ENCODE data around the gene CNOT4.

Gene CNOT4

GRCh38 chr7:135536150-135536549, 26.2 kb upstream of the CNOT4 start:
- TF ChIP-seq TEAD4 (IDR thresholded peaks at IDR 0.05): no peak
- TF ChIP-seq REST (IDR thresholded peaks at IDR 0.05; ENCODE audit: low read depth): no peak
- TF ChIP-seq RAD21 (IDR thresholded peaks at IDR 0.05; ENCODE audit: low read depth): no peak
- no peak for TF ChIP-seq CREB1 (IDR thresholded peaks at IDR 0.05; ENCODE audit: low read depth)
- TF ChIP-seq ZBTB7A (IDR thresholded peaks at IDR 0.05; ENCODE audit: low read depth): no peak
- no peak for TF ChIP-seq NFIC (IDR thresholded peaks at IDR 0.05)
- no peak for TF ChIP-seq EGR1 (IDR thresholded peaks at IDR 0.05)
- TF ChIP-seq CEBPB (IDR thresholded peaks at IDR 0.05): no peak
- TF ChIP-seq FOXM1 (IDR thresholded peaks at IDR 0.05; ENCODE audit: borderline replicate concordance, low read depth): no peak
- no peak for TF ChIP-seq TCF12 (IDR thresholded peaks at IDR 0.05; ENCODE audit: low read depth)
- no peak for TF ChIP-seq TAF1 (IDR thresholded peaks at IDR 0.05; ENCODE audit: low read depth)
- TF ChIP-seq EP300 (IDR thresholded peaks at IDR 0.05; ENCODE audit: borderline replicate concordance): no peak
- TF ChIP-seq, protein P1, sequence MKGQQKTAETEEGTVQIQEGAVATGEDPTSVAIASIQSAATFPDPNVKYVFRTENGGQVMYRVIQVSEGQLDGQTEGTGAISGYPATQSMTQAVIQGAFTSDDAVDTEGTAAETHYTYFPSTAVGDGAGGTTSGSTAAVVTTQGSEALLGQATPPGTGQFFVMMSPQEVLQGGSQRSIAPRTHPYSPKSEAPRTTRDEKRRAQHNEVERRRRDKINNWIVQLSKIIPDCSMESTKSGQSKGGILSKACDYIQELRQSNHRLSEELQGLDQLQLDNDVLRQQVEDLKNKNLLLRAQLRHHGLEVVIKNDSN (IDR thresholded peaks at IDR 0.05): no peak
- TF ChIP-seq MAX (IDR thresholded peaks at IDR 0.05): no peak

- TF ChIP-seq, protein P1 (IDR thresholded peaks at IDR 0.05): peak; percentile 54; the same call in 1 of the 2 replicates
- no peak for TF ChIP-seq REST (IDR thresholded peaks at IDR 0.05; ENCODE audit: low read depth)
- no peak for TF ChIP-seq TEAD4 (IDR thresholded peaks at IDR 0.05)
- no peak for TF ChIP-seq CREB1 (IDR thresholded peaks at IDR 0.05; ENCODE audit: low read depth)
Observed at GRCh38 chr7:135527025-135527424, 17.1 kb upstream of the CNOT4 start.

GRCh38 chr7:135525426-135525825, 15.5 kb upstream of the CNOT4 start:
- TF ChIP-seq, protein P1 (IDR thresholded peaks at IDR 0.05): no peak
- TF ChIP-seq MAX (IDR thresholded peaks at IDR 0.05): no peak
- no peak for TF ChIP-seq EGR1 (IDR thresholded peaks at IDR 0.05)
- TF ChIP-seq TAF1 (IDR thresholded peaks at IDR 0.05; ENCODE audit: low read depth): no peak
- no peak for TF ChIP-seq CEBPB (IDR thresholded peaks at IDR 0.05)
- TF ChIP-seq TEAD4 (IDR thresholded peaks at IDR 0.05): no peak

GRCh38 chr7:135523146-135523545, 13.2 kb upstream of the CNOT4 start:
- TF ChIP-seq RAD21 (IDR thresholded peaks at IDR 0.05; ENCODE audit: low read depth) (no peak), TEAD4 (IDR thresholded peaks at IDR 0.05) (no peak), CREB1 (IDR thresholded peaks at IDR 0.05; ENCODE audit: low read depth) (no peak), CEBPB (IDR thresholded peaks at IDR 0.05) (no peak), TAF1 (IDR thresholded peaks at IDR 0.05; ENCODE audit: low read depth) (no peak)

GRCh38 chr7:135522509-135522908, 12.6 kb upstream of the CNOT4 start:
- TF ChIP-seq ZBTB7A (IDR thresholded peaks at IDR 0.05; ENCODE audit: low read depth): no peak
- TF ChIP-seq TAF1 (IDR thresholded peaks at IDR 0.05; ENCODE audit: low read depth): no peak
- no peak for TF ChIP-seq EGR1 (IDR thresholded peaks at IDR 0.05)
- no peak for TF ChIP-seq CREB1 (IDR thresholded peaks at IDR 0.05; ENCODE audit: low read depth)
- TF ChIP-seq, protein P1 (IDR thresholded peaks at IDR 0.05): no peak
- TF ChIP-seq FOXM1 (IDR thresholded peaks at IDR 0.05; ENCODE audit: borderline replicate concordance, low read depth): no peak
- no peak for TF ChIP-seq TCF12 (IDR thresholded peaks at IDR 0.05; ENCODE audit: low read depth)
- no peak for TF ChIP-seq YY1 (IDR thresholded peaks at IDR 0.05; ENCODE audit: low read depth)
- TF ChIP-seq EP300 (IDR thresholded peaks at IDR 0.05; ENCODE audit: borderline replicate concordance): no peak

DNA sequence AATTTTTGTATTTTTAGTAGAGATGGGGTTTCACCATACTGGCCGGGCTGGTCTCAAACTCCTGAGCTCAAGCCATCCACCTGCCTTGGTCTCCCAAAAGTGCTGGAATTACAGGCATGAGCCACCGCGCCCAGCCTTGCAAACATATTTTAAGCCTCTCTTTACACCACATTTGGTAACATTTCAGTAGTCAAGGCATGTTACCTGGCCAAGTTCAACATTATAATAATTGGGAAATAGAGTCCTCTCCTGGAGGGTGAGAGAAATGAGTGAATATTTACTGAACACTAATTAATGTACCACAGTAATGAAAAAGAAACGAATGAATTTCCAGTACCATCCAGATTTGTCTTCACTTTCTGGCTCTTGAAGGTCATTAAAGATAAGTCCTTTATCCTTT, 10.0 kb upstream of the CNOT4 start:
- TF ChIP-seq CREB1 (IDR thresholded peaks at IDR 0.05; ENCODE audit: low read depth) (no peak), FOXM1 (IDR thresholded peaks at IDR 0.05; ENCODE audit: borderline replicate concordance, low read depth) (no peak), EGR1 (IDR thresholded peaks at IDR 0.05) (no peak)
